PFSK-1 (cell line): Measurements from ENCODE around the gene NR2E1.

ENCODE experiments used
- FOXP2 ChIP-seq: optimal IDR thresholded peaks from 2 replicates; pipeline ENCODE3; 2011; ENCODE audit warnings: borderline replicate concordance, control low read depth, inconsistent platforms; ENCODE audit not compliant: insufficient read depth; ENCODE audit errors: extremely low read length, extremely low read depth
- POLR2AphosphoS5 ChIP-seq: IDR thresholded peaks from 2 replicates; pipeline ENCODE4 v1.6.1; 2012; ENCODE audit warnings: low read depth, mild to moderate bottlenecking, control low read depth, low read length, moderate library complexity
- REST ChIP-seq, 2 experiments: IDR thresholded peaks; 2 replicates each; pipeline versions ENCODE4 v1.6.1 to v1.8.0; 2011 to 2012; ENCODE audit warnings: low read depth in 2 of 2, low read length in 2 of 2, control low read depth in 1 of 2, inconsistent platforms in 1 of 2, mild to moderate bottlenecking in 1 of 2, moderate library complexity in 1 of 2; ENCODE audit not compliant: insufficient read depth in 1 of 2
- SIN3A ChIP-seq: IDR thresholded peaks from 2 replicates; pipeline ENCODE4 v1.6.1; 2012; ENCODE audit warnings: mild to moderate bottlenecking, low read length, moderate library complexity, borderline replicate concordance; ENCODE audit not compliant: insufficient read depth
- TAF1 ChIP-seq: IDR thresholded peaks from 2 replicates; pipeline ENCODE4 v1.6.1; 2012; ENCODE audit warnings: low read length, control low read depth, borderline replicate concordance; ENCODE audit not compliant: insufficient read depth

Gene NR2E1

GRCh38 chr6:108195209-108195608 is 29.4 kb downstream of the NR2E1 start:
- TF ChIP-seq POLR2AphosphoS5 = no peak
- TF ChIP-seq TAF1 = no peak

GRCh38 chr6:108198761-108199498 is 33.1 kb downstream of the NR2E1 start:
- TF ChIP-seq POLR2AphosphoS5 (no peak), FOXP2 (no peak), TAF1 (no peak), REST (IDR thresholded peaks at IDR 0.05; ENCODE audit: insufficient read depth in 1 of 2, low read depth in 2 of 2, low read length in 2 of 2) (no peak), SIN3A (no peak)

DNA sequence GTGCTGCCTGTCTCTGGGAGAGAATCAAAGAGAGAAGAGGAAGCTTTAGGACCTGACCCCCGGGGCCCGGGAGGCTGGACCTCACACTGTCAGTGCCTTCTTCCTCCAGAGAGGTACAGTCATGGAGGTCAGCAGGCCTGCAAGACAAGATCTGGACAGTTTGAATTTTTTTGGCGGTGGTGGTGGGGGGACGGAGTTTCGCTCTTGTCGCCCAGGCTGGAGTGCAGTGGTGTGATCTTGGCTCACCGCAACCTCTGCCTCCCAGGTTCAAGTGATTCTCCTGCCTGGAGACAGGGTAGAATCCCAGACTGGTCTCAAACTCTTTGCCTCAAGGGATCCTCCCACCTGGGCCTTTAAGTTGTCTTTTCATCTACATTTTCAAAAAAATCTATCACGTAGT is 34.4 kb downstream of the NR2E1 start:
- TF ChIP-seq POLR2AphosphoS5 = no peak
- TF ChIP-seq TAF1 = no peak
- TF ChIP-seq SIN3A = no peak
- no peak for TF ChIP-seq REST (IDR thresholded peaks at IDR 0.05; ENCODE audit: insufficient read depth in 1 of 2, low read depth in 2 of 2, low read length in 2 of 2)
- no peak for TF ChIP-seq FOXP2

GRCh38 chr6:108200631-108201030 is 34.8 kb downstream of the NR2E1 start:
- TF ChIP-seq FOXP2 (no peak), POLR2AphosphoS5 (no peak)

DNA sequence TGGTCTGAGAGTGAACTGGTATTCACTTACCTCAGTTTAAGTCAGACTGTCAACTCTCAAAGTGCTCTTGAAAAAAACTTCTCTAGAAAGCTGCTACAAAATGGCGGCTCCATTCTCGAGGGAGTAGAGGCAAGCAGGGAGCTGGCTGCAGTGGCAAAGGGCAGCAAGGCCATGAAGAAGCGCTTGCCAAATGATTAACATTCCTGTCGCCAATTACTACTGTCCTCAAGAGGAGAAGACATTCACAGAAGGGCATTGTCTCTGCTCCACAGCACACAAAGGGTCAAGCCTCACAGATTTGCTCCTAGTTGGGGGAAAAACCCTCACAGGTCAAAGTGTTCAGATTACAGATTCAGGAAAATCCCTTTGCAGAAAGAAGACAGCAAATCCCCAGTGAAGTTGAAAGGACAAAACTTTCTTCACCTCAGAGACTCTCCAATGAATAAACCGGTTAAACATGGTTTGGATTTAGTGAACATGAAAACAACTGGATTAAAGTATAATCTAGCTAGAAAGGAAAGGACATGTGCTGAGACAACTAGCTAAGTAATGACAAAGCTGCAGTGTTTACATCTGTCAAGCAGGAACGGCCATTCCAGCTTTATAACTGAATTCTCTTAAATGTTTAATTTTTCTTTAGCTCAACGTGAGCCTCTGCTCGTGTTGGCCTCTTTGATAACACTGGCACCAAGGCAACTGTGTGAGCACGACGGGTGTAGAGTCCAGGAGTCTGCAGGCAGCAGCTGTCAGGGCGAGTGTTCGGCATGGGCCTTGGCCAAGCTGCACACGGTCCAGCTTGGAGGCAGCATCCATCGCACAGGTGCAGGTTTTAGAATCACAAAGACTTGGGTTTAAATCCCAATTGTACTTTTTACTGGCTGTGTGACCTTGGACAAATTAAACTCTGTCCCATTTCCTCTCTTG is 37.6 kb downstream of the NR2E1 start:
- no peak for TF ChIP-seq POLR2AphosphoS5
- TF ChIP-seq FOXP2 = no peak
- no peak for TF ChIP-seq REST (IDR thresholded peaks at IDR 0.05; ENCODE audit: insufficient read depth in 1 of 2, low read depth in 2 of 2, low read length in 2 of 2)
- TF ChIP-seq TAF1 = no peak
- TF ChIP-seq SIN3A = no peak

DNA sequence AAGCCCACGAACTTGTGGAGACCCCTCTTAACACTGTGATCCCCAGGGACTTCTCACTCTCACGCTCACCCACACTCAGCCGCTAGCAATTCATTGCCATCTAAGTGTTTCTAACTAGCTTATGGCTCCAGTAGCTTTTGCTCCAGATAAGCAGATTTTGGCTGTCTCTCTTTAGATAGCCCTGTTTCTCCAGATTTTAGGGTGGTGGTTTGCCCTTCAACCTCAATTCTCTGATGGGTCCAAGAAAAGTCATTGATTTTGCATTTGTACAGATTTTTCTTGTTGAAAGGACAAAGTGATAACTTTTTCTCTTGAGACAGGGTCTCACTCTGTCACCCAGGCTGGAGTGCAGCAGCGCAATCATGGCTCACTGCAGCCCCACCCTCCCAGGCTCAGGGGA is 41.2 kb downstream of the NR2E1 start:
- TF ChIP-seq SIN3A (no peak), REST (IDR thresholded peaks at IDR 0.05; ENCODE audit: insufficient read depth in 1 of 2, low read depth in 2 of 2, low read length in 2 of 2) (no peak), TAF1 (no peak), POLR2AphosphoS5 (no peak), FOXP2 (no peak)
